Subcutaneous adipose tissue (tissue), 4 donors: ENCODE measurements around the gene RNASE2. TPM values are rescaled to one million over a fixed set of nuclear protein-coding genes. Genes with fewer than 3 reads are reported as not detected.

ENCODE experiments used
- CTCF ChIP-seq: fragments of 450-650 bp; IDR thresholded peaks from one replicate; pipeline ENCODE4 v1.5.1; 2016; ENCODE audit warnings: low read depth, mild to moderate bottlenecking, control low read depth, antibody characterized with exemption, moderate library complexity
- total RNA-seq, 4 donors: library from RNA; depleted of rRNA; stranded (reverse); fragments of >200 nt; gene quantifications; one replicate each; pipeline ENCODE4 v1.1.0, GENCODE V29; 2016

Gene RNASE2
- total RNA-seq, 4 donors from 2014 or later: 1.1 to 9.0 (median 6.2) TPM

- no peak for TF ChIP-seq CTCF
Measured at GRCh38 chr14:20982646-20983369, 27.5 kb downstream of the RNASE2 start.

GRCh38 chr14:20986811-20987210, 31.5 kb downstream of the RNASE2 start:
- TF ChIP-seq CTCF: no peak

GRCh38 chr14:20988717-20989470, 33.6 kb downstream of the RNASE2 start:
- TF ChIP-seq CTCF: no peak

- TF ChIP-seq CTCF: no peak
Measured at GRCh38 chr14:20989471-20989786, 34.1 kb downstream of the RNASE2 start.

- no peak for TF ChIP-seq CTCF
Measured at GRCh38 chr14:20989787-20990600, 34.7 kb downstream of the RNASE2 start, which contains the start of gene METTL17. TSS of gene METTL17 (plus strand) at chr14:20989980. CDS start at chr14:20990003, 23 bp downstream.

GRCh38 chr14:20996521-20996920, 41.2 kb downstream of the RNASE2 start:
- no peak for TF ChIP-seq CTCF

- TF ChIP-seq CTCF: no peak
Measured at GRCh38 chr14:20997115-20997514, 41.8 kb downstream of the RNASE2 start.
